Fibroblast of skin of right biceps (primary cell): ENCODE results near the gene PLEKHA6.
"Not testable (repeated sequence)": the region's sequence is repeated elsewhere in the genome, so short reads cannot be mapped to it uniquely, and the experiment has no call there.

Experiments
- DNase-seq: peaks from one replicate; pipeline ENCODE4 v3.0.0-alpha.2; 2013

The PLEKHA6 gene

GRCh38 chr1:204258213-204259115 lies 101.3 kb downstream of the PLEKHA6 start:
- DNase-seq = peak; percentile 59

- no peak for DNase-seq
These were observed 102.3 kb downstream of the PLEKHA6 start for GRCh38 chr1:204257446-204257845.

- DNase-seq = no peak
These were observed 103.2 kb downstream of the PLEKHA6 start for GRCh38 chr1:204256531-204256930.

GRCh38 chr1:204255966-204256365 lies 103.8 kb downstream of the PLEKHA6 start:
- DNase-seq = peak; percentile 32

- no peak for DNase-seq
These were observed 104.5 kb downstream of the PLEKHA6 start for GRCh38 chr1:204255225-204255624.

- DNase-seq = peak; percentile 20
These were observed 105.6 kb downstream of the PLEKHA6 start for GRCh38 chr1:204254031-204254661.

- DNase-seq = no peak
These were observed 107.6 kb downstream of the PLEKHA6 start for GRCh38 chr1:204251926-204252689.

- DNase-seq = no peak
These were observed 108.4 kb downstream of the PLEKHA6 start for GRCh38 chr1:204251286-204251685.

GRCh38 chr1:204250428-204251030 lies 109.2 kb downstream of the PLEKHA6 start:
- no peak for DNase-seq

GRCh38 chr1:204249736-204250427 lies 109.8 kb downstream of the PLEKHA6 start:
- no peak for DNase-seq

GRCh38 chr1:204248954-204249353 lies 110.8 kb downstream of the PLEKHA6 start:
- DNase-seq = no peak

- no peak for DNase-seq
These were observed 112.9 kb downstream of the PLEKHA6 start for GRCh38 chr1:204246876-204247275.

- no peak for DNase-seq
These were observed 116.8 kb downstream of the PLEKHA6 start for GRCh38 chr1:204242920-204243319.

GRCh38 chr1:204241914-204242313 lies 117.8 kb downstream of the PLEKHA6 start:
- DNase-seq = no peak

GRCh38 chr1:204241050-204241449 lies 118.7 kb downstream of the PLEKHA6 start:
- DNase-seq = no peak

- DNase-seq = no peak
These were observed 119.5 kb downstream of the PLEKHA6 start for GRCh38 chr1:204240233-204240632.

- not testable (repeated sequence) for DNase-seq
These were observed 120.3 kb downstream of the PLEKHA6 start for GRCh38 chr1:204239401-204239800.

GRCh38 chr1:204238520-204238919 lies 121.2 kb downstream of the PLEKHA6 start:
- DNase-seq = not testable (repeated sequence)

GRCh38 chr1:204237515-204237914 lies 122.2 kb downstream of the PLEKHA6 start:
- not testable (repeated sequence) for DNase-seq

- peak; percentile 68 for DNase-seq
These were observed 127.2 kb downstream of the PLEKHA6 start for GRCh38 chr1:204232526-204232925.

- no peak for DNase-seq
These were observed 129.5 kb downstream of the PLEKHA6 start for GRCh38 chr1:204230211-204230610.

- DNase-seq = no peak
These were observed 130.8 kb downstream of the PLEKHA6 start for GRCh38 chr1:204228896-204229295.
